Effector CD4-positive, alpha-beta T cell (primary cell): ENCODE results near the gene RTN4R.

Experiments used
- DNase-seq: peaks from one replicate; pipeline ENCODE4 v3.0.0-alpha.2; 2020

The RTN4R gene

GRCh38 chr22:20213833-20214708 lies 54.0 kb downstream of the RTN4R start:
- DNase-seq: no peak

DNA sequence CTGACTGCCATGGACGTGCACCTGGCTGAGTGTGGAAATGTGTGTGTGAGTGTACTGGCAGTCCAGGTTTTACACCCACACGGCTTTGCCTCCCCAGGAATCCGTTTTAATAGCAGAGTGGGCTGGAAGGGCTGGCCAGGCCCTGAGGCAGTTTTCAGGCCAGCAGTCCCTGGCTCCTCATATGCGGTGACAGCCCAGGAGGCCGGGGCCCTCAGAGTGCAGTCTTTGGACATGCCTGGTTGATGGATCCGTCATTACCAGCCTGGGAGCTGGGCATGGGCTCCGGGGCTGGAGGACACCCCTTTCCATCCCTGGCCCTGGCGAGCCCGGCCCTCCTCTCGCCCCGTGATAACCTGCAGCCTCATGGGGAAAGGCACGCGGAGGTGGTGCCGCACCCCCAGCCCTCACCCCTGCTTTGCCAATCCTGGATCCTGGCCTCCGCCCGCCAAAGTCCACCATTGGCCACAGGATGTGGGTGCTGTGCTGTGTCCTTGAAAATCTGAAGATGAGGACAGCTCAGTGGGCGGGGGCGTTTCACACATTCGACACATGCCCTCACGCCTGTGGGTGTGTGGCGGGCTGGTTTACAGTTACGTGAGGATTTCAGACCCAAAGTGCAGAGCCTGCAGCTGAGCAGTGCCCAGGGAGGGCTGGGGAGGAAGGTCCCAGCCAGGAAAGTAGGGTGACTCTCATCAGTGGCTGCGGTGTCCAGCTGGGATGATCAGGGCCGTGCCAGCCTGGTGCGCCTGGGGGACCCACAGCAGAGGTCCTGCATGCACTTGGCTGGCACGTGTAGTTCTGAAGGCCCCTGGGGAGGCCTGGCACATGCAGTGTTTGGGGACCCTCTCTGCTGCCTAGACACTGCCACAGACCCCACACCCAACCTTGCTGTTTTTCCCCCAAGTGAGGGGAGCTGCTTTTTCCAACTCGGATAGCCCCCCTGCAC lies 55.1 kb downstream of the RTN4R start:
- no peak for DNase-seq

DNA sequence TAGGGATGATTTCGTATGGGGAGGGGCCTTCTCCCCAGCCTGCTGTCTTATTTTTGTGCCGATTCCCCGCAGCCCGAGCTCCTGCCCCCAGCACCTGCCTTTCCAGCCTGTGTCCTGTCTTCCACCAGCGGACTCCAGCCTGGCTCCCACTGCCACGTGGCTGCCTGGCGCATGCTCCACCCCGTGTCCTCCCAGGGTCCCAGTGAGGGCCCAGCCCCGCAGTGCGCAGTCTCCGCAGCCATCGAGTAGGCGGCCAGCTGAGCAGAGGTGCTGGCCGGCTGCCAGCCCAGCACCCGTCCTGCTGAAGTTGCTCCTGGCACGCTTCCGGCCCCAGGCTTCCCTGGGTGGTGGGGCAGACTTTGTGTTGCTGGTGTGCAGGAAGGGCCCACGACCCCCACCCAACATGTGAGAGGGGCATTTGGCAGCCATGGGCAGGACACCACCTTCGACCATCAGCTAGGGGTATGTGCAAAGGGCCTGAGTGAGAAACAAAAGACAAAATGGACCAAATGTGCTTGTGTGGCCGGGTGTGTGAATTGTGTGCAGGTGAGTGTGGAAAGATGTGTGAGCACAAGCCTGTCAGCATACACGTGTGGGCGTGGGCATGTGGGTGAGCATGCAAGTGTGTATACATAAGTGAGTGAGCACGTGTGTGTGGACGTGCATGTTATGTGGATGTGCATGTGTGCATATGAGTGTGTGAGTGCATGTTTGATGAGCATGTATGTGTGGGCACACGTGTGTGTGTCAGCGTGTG lies 55.9 kb downstream of the RTN4R start:
- DNase-seq: no peak

DNA sequence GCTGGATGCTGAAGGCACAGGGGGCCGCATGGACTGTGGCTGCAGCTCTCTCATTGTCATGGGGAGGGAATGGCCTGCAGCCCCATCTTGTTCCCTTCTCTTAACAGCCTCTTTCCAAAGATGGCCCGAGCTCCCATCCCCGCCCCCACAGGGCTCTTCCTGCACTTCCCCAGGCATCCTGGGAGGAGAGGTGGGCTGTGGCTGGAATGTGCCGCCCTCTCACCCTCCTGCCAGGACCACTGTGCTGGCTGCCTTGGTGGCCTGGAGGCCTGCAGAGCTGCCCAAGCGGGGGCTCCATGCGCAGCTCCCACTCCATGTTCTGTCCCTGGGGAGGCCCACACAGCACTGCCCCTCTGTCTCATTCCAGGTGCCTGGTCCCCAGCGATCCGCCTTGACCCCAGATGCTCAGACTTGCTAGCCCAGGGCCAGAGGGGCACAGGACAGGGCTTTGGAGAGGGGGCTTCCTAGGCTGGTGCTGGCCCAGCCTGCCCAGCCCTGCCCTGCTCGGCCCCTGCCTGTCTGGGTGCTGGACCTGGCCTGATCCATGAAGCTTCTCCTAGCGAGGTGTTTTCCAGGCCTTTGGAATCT lies 56.6 kb downstream of the RTN4R start:
- DNase-seq: no peak

GRCh38 chr22:20210473-20211059 lies 57.6 kb downstream of the RTN4R start:
- no peak for DNase-seq

- DNase-seq: no peak
Measured at GRCh38 chr22:20209761-20210250, 58.3 kb downstream of the RTN4R start.

DNA sequence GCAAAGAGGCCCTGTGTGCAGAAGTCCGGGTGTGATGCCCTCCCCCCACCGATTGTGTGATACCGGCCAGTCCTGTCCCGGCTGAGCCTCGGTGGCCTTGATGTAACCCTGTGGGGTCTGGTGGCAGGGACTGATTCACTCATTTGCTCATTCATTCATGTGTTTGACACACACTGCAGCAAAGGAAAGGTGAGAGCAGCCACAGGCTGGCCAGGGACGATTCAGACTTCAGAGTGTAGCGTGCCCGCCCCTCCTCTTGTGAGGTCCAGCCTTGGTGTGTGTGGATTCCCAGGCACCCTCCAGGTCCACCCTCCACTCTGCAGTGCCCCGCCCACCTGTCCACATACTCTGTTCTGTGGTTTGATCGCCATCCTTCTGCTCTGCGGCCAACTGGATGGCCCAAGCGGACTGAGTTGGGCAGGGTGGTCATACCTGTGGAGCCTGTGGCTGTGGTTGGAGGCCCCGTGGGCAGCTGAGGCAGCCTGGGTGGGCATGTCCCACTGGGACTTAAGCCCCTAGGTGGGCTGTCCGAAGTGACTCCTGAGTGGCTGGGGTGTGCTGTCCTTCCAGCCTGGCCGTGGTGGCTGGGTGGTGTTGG lies 59.3 kb downstream of the RTN4R start:
- DNase-seq: no peak

- DNase-seq: no peak
Measured at GRCh38 chr22:20207277-20208025, 60.7 kb downstream of the RTN4R start.

DNA sequence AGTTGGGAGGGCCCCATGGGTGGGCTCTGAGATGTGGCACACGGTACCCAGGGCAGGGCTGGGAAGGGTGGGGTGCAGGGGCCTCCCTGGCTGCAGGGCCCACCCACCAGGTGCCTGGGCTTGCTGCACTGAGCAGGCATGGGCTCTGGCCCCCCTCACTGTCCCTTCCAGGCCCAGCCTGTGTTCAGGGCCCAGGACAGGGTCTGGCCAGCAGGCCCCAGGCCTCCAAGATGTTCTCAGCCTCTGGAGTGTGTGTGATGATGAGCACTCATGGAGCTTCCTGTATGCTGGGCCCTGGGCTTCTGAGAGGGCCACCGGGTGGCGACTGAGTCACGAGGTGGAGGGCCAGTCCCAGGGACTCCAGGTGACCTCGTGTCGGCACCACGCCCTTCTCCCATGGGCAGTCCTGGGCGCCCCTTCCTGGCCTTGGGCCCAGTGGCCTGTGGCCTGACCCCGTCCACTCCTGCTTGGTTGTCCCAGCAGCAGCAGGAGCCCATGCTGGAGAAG lies 61.4 kb downstream of the RTN4R start:
- DNase-seq: no peak

DNA sequence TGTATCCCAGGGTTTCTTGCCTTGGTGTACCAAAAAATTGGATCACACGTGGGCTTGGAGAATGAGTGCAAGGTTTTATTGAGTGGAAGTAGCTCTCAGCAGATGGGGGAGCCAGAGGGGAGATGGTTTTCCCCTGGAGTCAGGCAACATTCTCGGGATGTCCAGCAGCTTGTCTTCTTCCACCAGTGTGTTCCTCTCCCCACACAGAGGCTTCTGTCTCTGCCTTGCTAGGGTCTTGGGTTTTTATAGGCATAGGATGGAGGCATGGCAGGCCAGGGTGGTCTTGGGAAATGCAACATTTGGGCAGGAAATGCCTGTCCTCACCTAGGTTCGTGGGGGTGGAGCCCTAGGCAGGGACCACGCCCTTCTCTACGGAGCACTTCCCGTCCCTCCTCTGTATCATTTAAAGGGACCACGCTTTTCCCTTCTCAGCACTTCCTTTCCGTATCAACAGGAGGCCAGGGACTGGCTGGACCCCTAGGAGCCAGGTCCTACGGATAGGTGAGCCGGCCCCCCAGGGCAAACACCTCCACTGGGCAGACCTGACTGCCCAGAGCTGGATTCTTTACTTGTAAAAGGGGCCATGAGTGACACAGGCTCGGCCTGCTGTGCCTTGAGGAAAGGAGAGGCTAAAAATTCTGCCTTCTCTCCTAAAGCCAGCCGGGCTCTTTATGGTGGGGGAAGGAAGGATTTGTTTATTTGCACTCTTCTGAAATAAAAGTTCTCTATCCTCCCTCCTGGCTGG lies 62.0 kb downstream of the RTN4R start:
- peak; percentile 34 for DNase-seq

DNA sequence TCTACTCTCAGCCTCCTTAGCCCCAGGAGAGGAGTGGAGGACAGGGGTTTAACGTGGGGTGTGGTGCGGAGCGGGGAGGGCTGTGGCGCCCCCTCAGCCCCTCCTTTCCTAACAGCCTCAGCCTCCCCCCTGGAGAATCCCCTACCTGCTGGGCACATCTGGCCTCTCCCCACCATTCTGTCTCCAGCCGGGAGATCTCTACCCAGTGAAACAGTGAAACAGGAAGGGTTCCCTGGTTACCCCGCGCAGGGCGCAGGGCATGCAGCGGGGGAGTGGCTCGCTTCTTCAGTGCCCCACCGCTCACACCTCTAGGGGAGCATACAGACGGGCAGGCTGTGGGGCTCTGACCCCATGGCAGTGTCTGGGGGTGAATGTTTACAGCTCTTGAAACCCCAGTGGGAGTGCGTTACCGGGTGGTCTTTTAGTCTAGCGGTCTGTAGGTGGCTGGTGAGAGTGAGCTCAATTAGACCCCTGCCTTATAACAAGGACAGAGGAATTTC lies 62.6 kb downstream of the RTN4R start:
- no peak for DNase-seq

DNA sequence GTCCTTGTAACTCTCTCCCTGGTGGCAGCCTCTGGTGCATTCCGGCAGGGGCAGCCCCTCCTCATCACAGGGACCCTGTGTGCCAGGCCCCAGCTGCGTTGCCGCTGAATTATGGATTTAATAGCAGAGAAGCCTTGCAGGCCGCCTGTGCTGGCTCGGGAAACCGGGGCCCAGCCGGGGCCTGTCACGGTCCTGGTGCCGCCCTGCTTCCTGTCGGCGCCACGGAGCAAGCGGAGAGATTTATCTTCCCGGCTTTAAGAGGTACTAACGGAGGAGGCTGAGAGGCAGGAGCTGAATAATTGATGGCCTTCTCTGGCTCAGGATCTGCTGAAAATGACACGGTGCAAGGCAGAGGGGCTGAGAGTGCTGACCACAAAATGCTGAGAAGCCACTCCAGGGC lies 63.3 kb downstream of the RTN4R start:
- DNase-seq: no peak

- DNase-seq: no peak
Measured at GRCh38 chr22:20204311-20204710, 63.8 kb downstream of the RTN4R start.

GRCh38 chr22:20203552-20204201 lies 64.4 kb downstream of the RTN4R start:
- DNase-seq: no peak

GRCh38 chr22:20203142-20203551 lies 65.0 kb downstream of the RTN4R start:
- DNase-seq: no peak

GRCh38 chr22:20201837-20202392 lies 66.2 kb downstream of the RTN4R start:
- DNase-seq: no peak

DNA sequence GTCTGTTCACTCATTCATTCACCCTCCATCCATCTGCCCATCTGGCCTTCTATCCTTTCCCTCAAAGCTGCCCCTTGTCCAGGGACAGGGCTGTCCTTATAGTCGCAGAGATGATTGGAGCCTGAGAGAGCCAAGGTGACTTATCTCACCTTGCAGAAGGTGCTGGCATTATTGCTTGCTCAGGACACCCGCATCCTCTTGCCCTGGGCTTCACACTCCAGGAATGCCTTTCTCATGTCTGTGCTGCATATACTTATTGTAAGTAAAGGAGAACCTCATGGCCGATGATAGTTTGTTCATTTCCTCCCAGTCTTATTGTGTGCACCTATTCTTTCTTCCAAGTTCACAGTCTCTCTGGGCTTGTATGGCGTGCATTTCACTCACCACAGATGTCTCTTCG lies 68.2 kb downstream of the RTN4R start:
- no peak for DNase-seq

GRCh38 chr22:20199413-20199842 lies 68.7 kb downstream of the RTN4R start:
- DNase-seq: no peak
